Frontal cortex (tissue), 4 donors: ENCODE measurements around the gene RACGAP1. TPM values are rescaled to one million over a fixed set of nuclear protein-coding genes. Genes with fewer than 3 reads are reported as not detected.

ENCODE experiments used
- DNase-seq, 2 donors: peaks; one replicate each; pipeline ENCODE4 v3.0.0; 2012; ENCODE audit warnings: low spot score in 2 of 2
- FAIRE-seq: peaks from 2 replicates; lab custom pipeline; 2012; peaks lifted over from hg19 to GRCh38; lab: Jason Lieb, UNC
- total RNA-seq: library from RNA; depleted of rRNA; stranded (reverse); fragments of >200 nt; gene quantifications from one replicate; pipeline ENCODE4 v1.2.3, GENCODE V29; 2014
- donor health status: control.
- donor health status: control.
- donor health status: control.

The RACGAP1 gene
- total RNA-seq, 1 donor from 2014 or later, result 26.5 TPM

- DNase-seq (peak in 1 of 2 donors; percentile 22), FAIRE-seq (no peak)
These were observed 50.5 kb downstream of the RACGAP1 start for GRCh38 chr12:49974677-49975317.

GRCh38 chr12:49974231-49974675 lies 51.0 kb downstream of the RACGAP1 start:
- FAIRE-seq (no peak), DNase-seq (peak; percentile 49 to 74)

GRCh38 chr12:49973361-49973830 lies 51.9 kb downstream of the RACGAP1 start:
- no peak for FAIRE-seq
- DNase-seq, result no peak

GRCh38 chr12:49972641-49973360 lies 52.5 kb downstream of the RACGAP1 start, which contains the start of gene AQP6:
AQP6 (plus strand) TSS chr12:49972947; CDS start chr12:49973174, 227 bp downstream.
- DNase-seq (no peak), FAIRE-seq (no peak)

GRCh38 chr12:49972129-49972528 lies 53.2 kb downstream of the RACGAP1 start:
- no peak for DNase-seq
- no peak for FAIRE-seq

GRCh38 chr12:49971141-49971540 lies 54.2 kb downstream of the RACGAP1 start:
- DNase-seq (no peak), FAIRE-seq (no peak)

GRCh38 chr12:49970658-49971057 lies 54.6 kb downstream of the RACGAP1 start:
- FAIRE-seq (no peak), DNase-seq (no peak)

GRCh38 chr12:49969651-49970429 lies 55.5 kb downstream of the RACGAP1 start:
- no peak for FAIRE-seq
- DNase-seq, result no peak

- DNase-seq, result no peak
- FAIRE-seq, result no peak
These were observed 56.3 kb downstream of the RACGAP1 start for GRCh38 chr12:49969027-49969426.

- no peak for DNase-seq
- no peak for FAIRE-seq
These were observed 56.8 kb downstream of the RACGAP1 start for GRCh38 chr12:49968471-49968870.

GRCh38 chr12:49967777-49968250 lies 57.5 kb downstream of the RACGAP1 start:
- DNase-seq (no peak), FAIRE-seq (no peak)

GRCh38 chr12:49967042-49967776 lies 58.1 kb downstream of the RACGAP1 start:
- peak; percentile 88 to 94 for DNase-seq
- FAIRE-seq, result no peak

- no peak for FAIRE-seq
These were observed 58.7 kb downstream of the RACGAP1 start for GRCh38 chr12:49966511-49967041.

GRCh38 chr12:49965836-49966235 lies 59.5 kb downstream of the RACGAP1 start:
- FAIRE-seq (no peak), DNase-seq (no peak)

More at GRCh38 chr12:49966511-49967041, 58.7 kb downstream of the RACGAP1 start:
- no peak for DNase-seq

- FAIRE-seq, result no peak
- no peak for DNase-seq
These were observed 60.3 kb downstream of the RACGAP1 start for GRCh38 chr12:49964849-49965624.

GRCh38 chr12:49963976-49964815 lies 61.1 kb downstream of the RACGAP1 start:
- FAIRE-seq, result no peak
- DNase-seq, result no peak

GRCh38 chr12:49962861-49963765 lies 62.2 kb downstream of the RACGAP1 start:
- FAIRE-seq, result no peak
- DNase-seq, result peak in 1 of 2 donors; percentile 81
